Breast epithelium (tissue), 4 donors: Measurements from ENCODE around the gene NFATC3. TPM values are rescaled to one million over a fixed set of nuclear protein-coding genes. Genes with fewer than 3 reads are reported as not detected.
A peak's percentile ranks its signal among the peaks of the same experiment; 100 is the strongest.

ENCODE experiments used
- DNase-seq, 2 donors: peaks; one replicate each; pipeline ENCODE4 v3.0.0-alpha.2; 2019; ENCODE audit warnings: low spot score in 2 of 2
- H3K27ac ChIP-seq, 2 donors: fragments of 200-600 bp; sonication (generic) in 1 of 2; one replicate each; pipeline ENCODE4 v1.5.1; 2016 to 2019; ENCODE audit warnings: mild to moderate bottlenecking in 1 of 2
- H3K27me3 ChIP-seq, 2 donors: fragments of 200-600 bp; sonication (generic) in 1 of 2; one replicate each; pipeline versions ENCODE4 v1.5.1 to v1.6.0; 2017 to 2019; ENCODE audit warnings: control low read depth in 1 of 2, mild to moderate bottlenecking in 1 of 2
- H3K36me3 ChIP-seq: fragments of 200-600 bp; one replicate; pipeline ENCODE4 v1.5.1; 2019
- H3K4me1 ChIP-seq, 2 donors: fragments of 200-600 bp; sonication (generic); one replicate each; pipeline ENCODE4 v1.5.1; 2016 to 2019; ENCODE audit warnings: control low read depth in 1 of 2
- H3K4me3 ChIP-seq, 3 donors: fragments of 200-600 bp; sonication (generic); 1 replicate in 2 of 3; 2 replicates in 1 of 3; pipeline ENCODE4 v1.5.1; 2016 to 2019; ENCODE audit warnings: mild to moderate bottlenecking in 3 of 3, moderate library complexity in 2 of 3
- H3K9me3 ChIP-seq, 2 donors: fragments of 200-600 bp; sonication (generic) in 1 of 2; one replicate each; pipeline ENCODE4 v1.5.1; 2016 to 2019; ENCODE audit warnings: control low read depth in 1 of 2
- CTCF ChIP-seq, 3 donors: fragments of 450-650 bp; IDR thresholded peaks; one replicate each; pipeline ENCODE4 v1.5.1; 2016 to 2017; ENCODE audit warnings: antibody characterized with exemption in 3 of 3, mild to moderate bottlenecking in 3 of 3, moderate library complexity in 3 of 3
- POLR2A ChIP-seq: fragments of 450-650 bp; IDR thresholded peaks from one replicate; pipeline ENCODE4 v1.6.1; 2016; ENCODE audit warnings: antibody characterized with exemption, mild to moderate bottlenecking, moderate library complexity
- POLR2AphosphoS5 ChIP-seq, 3 donors: sonication (generic); formaldehyde crosslinking; IDR thresholded peaks; one replicate each; pipeline ENCODE4 v1.6.1; 2017; ENCODE audit warnings: antibody characterized with exemption in 3 of 3
- intact Hi-C: fragments of 100-400 bp; cut with DNase I; formaldehyde crosslinking; loops from one replicate; pipeline ENCODE4 v1.15.1; 2023; ENCODE audit warnings: low total_unique reads
- total RNA-seq, 3 donors: library from RNA; depleted of rRNA; stranded (reverse); fragments of >200 nt; gene quantifications; one replicate each; pipeline ENCODE4 v1.1.0, GENCODE V29; 2016

The NFATC3 gene
- total RNA-seq, 3 donors from 2014 or later: 52.0 to 64.2 (median 60.6) TPM

GRCh38 chr16:68226116-68226515 is 140.9 kb downstream of the NFATC3 start:
- Histone ChIP-seq H3K4me3 (no peak overlapping the region), H3K4me1 (no peaks in the 10 kb centered on the region), H3K36me3 (no peaks in the 10 kb centered on the region), H3K27ac (no peak overlapping the region), H3K27me3 (no peaks in the 10 kb centered on the region), H3K9me3 (no peaks in the 10 kb centered on the region)
- TF ChIP-seq POLR2A: no peak
- TF ChIP-seq CTCF (IDR thresholded peaks at IDR 0.05): no peak
- TF ChIP-seq POLR2AphosphoS5 (IDR thresholded peaks at IDR 0.05): no peak
- no peak for DNase-seq
- intact Hi-C loops: no loop called here

GRCh38 chr16:68227183-68227793 is 142.1 kb downstream of the NFATC3 start:
- Histone ChIP-seq H3K27me3 (no peaks in the 10 kb centered on the region), H3K36me3 (no peaks in the 10 kb centered on the region), H3K9me3 (no peaks in the 10 kb centered on the region), H3K4me3 (no peak overlapping the region), H3K27ac (peak overlapping the region; percentile 25 to 39), H3K4me1 (no peaks in the 10 kb centered on the region)
- TF ChIP-seq POLR2A: no peak
- no peak for TF ChIP-seq POLR2AphosphoS5 (IDR thresholded peaks at IDR 0.05)
- no peak for TF ChIP-seq CTCF (IDR thresholded peaks at IDR 0.05)
- no peak for DNase-seq
- intact Hi-C loops: no loop called here

- no peak for TF ChIP-seq POLR2A
- TF ChIP-seq POLR2AphosphoS5 (IDR thresholded peaks at IDR 0.05): no peak
- no peak for TF ChIP-seq CTCF (IDR thresholded peaks at IDR 0.05)
- Histone ChIP-seq H3K36me3 (no peaks in the 10 kb centered on the region), H3K9me3 (no peaks in the 10 kb centered on the region), H3K4me3 (no peak overlapping the region), H3K4me1 (no peaks in the 10 kb centered on the region), H3K27ac (peak overlapping the region in 1 of 2 donors; percentile 25), H3K27me3 (no peaks in the 10 kb centered on the region)
- DNase-seq: no peak
- intact Hi-C loops: no loop called here
Measured at GRCh38 chr16:68227850-68228553, 142.8 kb downstream of the NFATC3 start.

GRCh38 chr16:68228652-68229051 is 143.5 kb downstream of the NFATC3 start:
- Histone ChIP-seq H3K4me3 (no peak overlapping the region), H3K4me1 (no peaks in the 10 kb centered on the region), H3K36me3 (no peaks in the 10 kb centered on the region), H3K27me3 (no peaks in the 10 kb centered on the region), H3K27ac (no peak overlapping the region), H3K9me3 (no peaks in the 10 kb centered on the region)
- TF ChIP-seq CTCF (IDR thresholded peaks at IDR 0.05): no peak
- no peak for TF ChIP-seq POLR2A
- no peak for TF ChIP-seq POLR2AphosphoS5 (IDR thresholded peaks at IDR 0.05)
- DNase-seq: no peak
- intact Hi-C loops: no loop called here

GRCh38 chr16:68229431-68230175 is 144.4 kb downstream of the NFATC3 start:
- intact Hi-C loops: loop anchor here (10.0 kb wide), 1 partner anchor 145 kb away; the partner anchor contains the start of gene NFATC3
- TF ChIP-seq CTCF (IDR thresholded peaks at IDR 0.05) (peak; percentile 77 to 89 (median 82)), POLR2A (no peak)
- Histone ChIP-seq H3K27ac (no peak overlapping the region), H3K4me1 (no peaks in the 10 kb centered on the region), H3K27me3 (no peaks in the 10 kb centered on the region), H3K9me3 (no peaks in the 10 kb centered on the region), H3K4me3 (no peak overlapping the region), H3K36me3 (no peaks in the 10 kb centered on the region)
- no peak for DNase-seq
